Colon (tissue), 2 donors: ENCODE data around the gene DAB1.
"Not testable (repeated sequence)": the region's sequence is repeated elsewhere in the genome, so short reads cannot be mapped to it uniquely, and the experiment has no call there.

Experiments
- FAIRE-seq: peaks from 2 replicates; lab custom pipeline; 2012; peaks lifted over from hg19 to GRCh38; lab: Jason Lieb, UNC
- donor health status: control.
- donor health status: control.

DAB1 gene

DNA sequence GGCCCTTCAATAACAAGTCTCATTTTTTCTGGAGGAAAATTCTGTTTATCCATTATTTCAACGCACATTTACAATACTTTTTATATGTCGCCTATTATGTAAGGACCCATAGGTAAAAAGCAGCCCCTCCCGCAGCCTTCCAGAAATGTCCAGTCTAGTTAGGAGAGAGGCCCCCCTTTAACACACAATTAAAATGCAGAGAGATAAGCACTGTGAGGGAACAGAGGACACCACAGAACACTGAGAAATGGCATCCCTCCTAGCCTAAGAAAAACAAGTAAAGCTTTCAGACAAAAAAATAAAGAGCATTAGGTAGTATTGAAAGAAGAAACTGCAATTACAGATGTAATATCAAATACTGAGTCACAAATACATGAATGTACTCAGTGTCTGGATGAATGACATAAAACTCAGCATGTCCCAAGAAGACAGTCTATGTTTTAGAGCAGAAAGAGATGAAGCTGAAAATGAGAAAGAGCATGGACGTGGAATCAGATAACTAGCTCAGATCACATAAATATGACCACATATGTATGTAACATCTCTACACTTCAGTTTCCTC is 62.9 kb downstream of the DAB1 start:
- FAIRE-seq, result no peak

GRCh38 chr1:57357462-57357861 is 66.4 kb downstream of the DAB1 start:
- FAIRE-seq, result no peak

DNA sequence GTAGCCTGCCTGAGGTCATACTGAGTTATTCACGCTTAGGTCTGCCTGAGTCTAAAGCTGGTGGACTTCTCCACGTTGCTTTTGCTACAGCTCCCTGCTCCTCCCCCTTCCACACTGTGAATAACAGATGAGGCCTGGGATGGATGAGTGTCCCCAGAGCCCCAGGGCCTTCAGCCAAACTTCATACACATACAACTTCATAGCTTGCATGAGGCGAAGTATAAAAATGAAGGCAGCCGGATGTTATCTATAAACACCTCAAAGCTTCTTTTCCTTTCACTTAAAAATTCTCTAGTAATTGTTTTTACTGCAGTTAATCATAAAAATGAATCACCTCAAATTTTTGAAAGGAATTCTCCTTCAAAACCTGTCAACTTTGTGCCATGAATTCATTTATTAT is 70.2 kb downstream of the DAB1 start:
- no peak for FAIRE-seq

- FAIRE-seq, result no peak
Measured at GRCh38 chr1:57350610-57351009, 73.2 kb downstream of the DAB1 start.

DNA sequence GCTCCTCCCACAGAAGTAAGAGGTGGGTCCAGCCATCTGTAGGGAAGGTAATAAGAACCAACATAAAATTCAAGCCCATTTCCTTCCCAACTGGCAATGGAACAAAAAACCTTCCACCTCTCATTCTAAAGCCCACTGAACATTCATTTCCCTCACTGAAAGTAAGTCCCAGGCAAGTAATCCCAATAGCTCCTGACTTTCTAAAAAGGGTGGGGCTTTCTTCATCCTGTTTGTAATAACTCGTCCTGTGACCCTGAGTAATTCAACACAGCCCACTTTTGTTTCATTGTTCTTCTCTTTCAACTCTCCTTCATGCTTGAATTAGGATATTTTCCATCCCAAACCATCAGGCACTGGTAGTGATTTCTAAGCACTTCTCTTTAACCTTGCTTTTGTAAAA is 74.9 kb downstream of the DAB1 start:
- FAIRE-seq, result no peak

DNA sequence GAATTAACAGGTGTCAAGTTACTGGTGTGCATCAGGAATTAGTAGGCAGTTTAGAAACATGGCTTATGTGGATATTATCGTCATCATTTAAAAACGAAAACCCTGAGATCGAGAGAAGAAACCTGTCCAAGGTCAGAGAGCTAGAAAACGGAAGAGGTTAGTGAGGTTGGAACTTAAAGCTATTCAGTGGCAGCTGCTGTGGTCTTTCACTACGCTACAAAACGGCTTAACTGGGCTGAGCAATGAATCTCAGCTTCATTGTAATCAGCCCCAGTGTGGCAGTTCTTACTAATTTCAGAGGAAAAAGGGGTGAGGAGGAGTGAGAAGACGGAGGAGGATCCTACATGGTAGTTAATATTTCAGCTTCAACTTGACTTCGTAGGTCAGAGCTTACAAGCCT is 77.9 kb downstream of the DAB1 start:
- FAIRE-seq, result no peak

DNA sequence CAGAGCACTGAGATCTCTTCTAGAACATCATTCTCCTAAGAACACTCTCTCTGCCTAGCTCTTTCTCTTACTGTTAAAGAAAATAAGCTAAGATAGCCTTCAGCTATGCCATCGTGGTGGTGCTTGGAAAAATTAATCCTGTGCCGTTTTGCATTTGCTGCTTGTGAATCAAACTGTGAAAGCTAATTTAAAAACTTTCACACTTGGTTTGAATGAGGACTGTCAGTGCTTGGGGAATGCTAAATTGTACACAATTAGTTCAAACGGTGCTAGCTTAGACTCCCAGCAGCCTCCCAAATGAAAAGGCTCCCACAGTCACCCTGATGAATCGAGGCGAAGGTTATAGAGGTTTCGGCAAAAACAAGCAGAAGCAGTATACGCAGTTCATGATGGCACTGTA is 79.6 kb downstream of the DAB1 start:
- no peak for FAIRE-seq

DNA sequence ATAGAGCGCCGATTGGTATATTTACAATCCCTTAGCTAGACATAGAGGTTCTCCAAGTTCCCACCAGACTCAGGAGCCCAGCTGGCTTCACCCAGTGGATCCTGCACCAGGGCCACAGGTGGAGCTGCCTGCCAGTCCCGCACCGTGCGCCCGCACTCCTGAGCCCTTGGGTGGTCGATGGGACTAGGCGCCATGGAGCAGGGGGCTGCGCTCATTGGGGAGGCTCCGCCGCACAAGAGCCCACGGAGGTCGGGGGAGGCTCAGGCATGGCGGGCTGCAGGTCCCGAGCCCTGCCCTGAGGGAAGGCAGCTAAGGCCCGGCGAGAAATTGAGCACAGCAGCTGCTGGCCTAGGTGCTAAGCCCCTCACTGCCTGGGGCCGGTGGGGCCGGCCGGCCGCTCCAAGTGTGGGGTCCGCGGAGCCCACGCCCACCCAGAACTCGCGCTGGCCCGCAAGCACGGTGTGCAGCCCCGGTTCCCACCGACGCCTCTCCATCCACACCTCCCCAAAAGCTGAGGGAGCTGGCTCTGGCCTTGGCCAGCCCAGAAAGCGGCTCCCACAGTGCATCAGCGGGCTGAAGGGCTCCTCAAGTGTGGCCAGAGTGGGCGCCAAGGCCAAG is 80.5 kb downstream of the DAB1 start:
- FAIRE-seq, result not testable (repeated sequence)

GRCh38 chr1:57341721-57342120 is 82.1 kb downstream of the DAB1 start:
- FAIRE-seq, result no peak

DNA sequence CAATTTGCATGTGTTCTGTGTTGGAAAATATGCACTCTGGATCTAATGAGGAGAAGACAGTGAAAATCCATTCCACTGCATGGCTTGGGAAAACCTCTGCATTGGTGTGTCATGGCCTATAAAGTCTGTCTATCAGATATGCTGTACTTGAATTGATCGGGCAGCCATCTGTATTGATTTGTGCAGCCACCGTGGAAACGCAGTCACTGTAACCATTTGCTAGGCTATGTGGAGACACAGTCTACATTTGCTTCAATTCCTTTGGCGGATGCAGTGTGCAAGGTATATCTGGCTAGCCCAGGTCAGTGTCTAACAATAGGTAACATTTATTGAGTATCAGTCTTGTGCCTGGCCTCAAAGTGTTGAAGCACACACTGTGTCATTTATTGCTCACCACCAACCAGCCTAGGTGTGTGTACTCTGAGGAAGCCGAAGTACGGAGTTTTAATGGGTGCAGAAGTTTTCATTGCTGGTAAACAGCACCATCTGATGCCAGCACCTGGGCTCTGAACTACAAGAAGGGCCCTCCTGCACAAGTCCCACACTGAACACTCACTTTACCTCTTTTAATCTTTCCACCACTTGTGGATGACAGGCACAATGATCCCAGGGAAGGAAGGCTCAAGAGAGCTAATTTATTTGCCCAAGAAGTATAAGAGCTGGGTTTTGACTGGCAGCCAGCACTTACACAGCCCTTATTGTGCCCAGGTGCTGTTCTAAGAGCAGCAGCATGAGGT is 83.4 kb downstream of the DAB1 start:
- no peak for FAIRE-seq

DNA sequence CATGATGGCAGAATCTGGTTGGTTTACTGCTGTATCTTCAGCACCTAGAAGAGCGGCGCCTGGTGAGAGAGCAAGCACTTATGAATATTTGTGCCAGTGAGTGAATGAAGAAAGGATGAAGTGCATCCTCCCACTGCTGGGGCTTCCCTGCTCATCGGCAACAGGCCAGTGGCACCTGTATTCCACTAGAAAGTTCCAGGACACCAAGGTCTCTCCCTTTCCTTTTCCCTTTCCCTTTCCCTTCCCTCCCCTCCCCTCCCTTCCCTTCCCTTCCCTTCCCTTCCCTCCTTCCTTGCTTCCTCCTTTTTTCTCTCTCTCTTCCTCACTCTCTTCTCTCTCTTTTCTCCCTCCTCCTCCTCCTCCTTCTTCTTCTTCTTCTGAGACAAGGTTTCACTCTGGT is 86.2 kb downstream of the DAB1 start:
- no peak for FAIRE-seq

DNA sequence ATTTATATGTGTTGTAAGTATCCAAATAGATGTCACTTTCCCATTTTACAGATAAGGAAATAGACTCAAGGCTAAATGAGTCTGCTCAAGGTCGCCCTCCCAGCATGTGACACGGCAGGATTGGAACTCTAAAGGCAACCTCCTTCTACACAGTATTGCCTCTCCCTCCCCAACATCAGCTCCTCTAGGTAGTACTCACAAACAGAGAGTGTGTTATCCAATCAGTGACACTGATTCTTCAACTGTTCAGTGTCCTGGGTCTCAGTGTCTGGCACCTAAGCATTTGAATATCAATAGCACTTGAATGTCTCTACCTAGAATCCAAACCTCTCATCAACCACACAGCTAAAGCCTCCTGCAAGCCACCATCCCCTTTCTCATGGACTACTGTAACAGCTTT is 87.1 kb downstream of the DAB1 start:
- no peak for FAIRE-seq

- FAIRE-seq, result no peak
Measured at GRCh38 chr1:57331620-57332019, 92.2 kb downstream of the DAB1 start.

GRCh38 chr1:57329937-57330336 is 93.9 kb downstream of the DAB1 start:
- no peak for FAIRE-seq

- FAIRE-seq, result no peak
Measured at GRCh38 chr1:57329001-57329527, 94.8 kb downstream of the DAB1 start.

DNA sequence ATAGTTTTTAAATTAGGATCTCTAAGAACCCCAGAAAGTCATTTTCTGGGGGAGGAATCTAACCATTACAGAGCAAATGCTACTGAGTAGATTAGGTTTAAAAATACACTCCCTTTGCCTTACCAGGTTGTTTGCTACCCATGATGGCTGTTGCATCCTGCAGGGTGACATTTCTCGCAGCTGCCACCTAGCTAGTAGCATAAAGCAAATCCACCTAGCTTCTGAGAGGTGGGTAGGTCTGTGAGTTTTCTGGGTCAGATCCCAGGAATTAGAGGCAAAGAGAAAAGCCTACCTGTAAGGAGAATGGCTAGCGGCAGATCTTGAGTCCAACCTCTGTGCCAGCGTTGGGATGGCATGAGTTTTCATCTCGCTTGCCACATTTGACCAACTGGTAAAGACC is 95.9 kb downstream of the DAB1 start:
- FAIRE-seq, result no peak

DNA sequence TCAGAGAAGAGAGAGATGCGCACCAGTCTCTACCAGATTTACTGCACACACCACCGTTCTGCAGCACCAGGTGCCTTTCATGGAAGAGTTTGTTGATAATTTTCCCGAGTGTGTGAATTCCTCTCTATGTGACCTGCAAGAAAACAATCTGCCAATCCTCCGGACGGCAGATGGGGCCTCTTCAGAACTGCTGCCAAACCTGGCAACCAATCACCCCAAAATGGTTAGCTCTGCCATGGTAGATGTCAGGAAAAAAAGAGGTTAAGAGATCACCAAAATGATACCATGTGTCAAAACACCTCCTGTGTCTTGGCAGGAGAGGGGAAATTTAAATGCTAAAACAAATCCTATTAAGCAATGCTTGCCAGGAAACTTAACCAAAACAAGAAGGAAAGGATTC is 96.5 kb downstream of the DAB1 start:
- FAIRE-seq, result no peak

- FAIRE-seq, result no peak
Measured at GRCh38 chr1:57325536-57325935, 98.3 kb downstream of the DAB1 start.

- FAIRE-seq, result no peak
Measured at GRCh38 chr1:57325117-57325516, 98.7 kb downstream of the DAB1 start.

DNA sequence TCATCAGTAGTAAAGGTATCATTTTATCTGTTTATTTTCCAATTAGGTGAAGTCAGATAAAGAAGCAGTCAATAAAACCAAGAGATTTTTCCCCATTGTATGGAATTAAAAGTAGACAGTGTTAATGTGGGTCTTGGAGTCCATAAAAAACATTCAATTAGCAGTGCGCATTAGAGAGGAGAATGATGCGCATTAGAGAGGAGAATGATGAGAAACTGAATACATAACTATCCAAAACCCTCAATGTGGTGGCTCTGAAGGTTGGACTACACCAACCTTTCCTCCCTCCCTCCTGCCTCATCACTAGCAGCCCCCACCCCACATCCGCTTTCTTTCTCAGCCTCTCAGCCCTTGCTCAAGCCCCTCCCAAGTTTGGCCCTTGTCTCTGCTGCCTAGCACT is 99.5 kb downstream of the DAB1 start:
- FAIRE-seq, result no peak

DNA sequence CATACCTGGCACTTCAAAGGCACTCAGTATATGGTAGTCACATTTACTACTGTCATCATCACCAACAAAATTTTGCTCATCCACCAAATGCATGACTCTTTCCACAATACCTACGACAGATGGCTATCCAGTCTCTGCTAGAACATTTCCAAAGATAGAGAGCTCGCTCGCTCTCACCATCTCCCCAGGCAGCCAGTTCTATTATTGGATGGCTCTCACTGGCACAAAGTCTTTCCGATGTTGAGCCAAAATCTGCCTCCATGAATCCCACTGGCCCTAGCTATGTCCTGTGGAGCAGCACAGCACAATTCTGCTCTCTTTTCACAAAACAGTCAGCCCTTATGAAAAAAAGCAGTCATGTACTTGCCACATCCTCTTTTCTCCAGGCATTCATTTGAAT is 102.1 kb downstream of the DAB1 start:
- FAIRE-seq, result no peak

- FAIRE-seq, result no peak
Measured at GRCh38 chr1:57319791-57320190, 104.1 kb downstream of the DAB1 start.

GRCh38 chr1:57319165-57319564 is 104.7 kb downstream of the DAB1 start:
- no peak for FAIRE-seq

DNA sequence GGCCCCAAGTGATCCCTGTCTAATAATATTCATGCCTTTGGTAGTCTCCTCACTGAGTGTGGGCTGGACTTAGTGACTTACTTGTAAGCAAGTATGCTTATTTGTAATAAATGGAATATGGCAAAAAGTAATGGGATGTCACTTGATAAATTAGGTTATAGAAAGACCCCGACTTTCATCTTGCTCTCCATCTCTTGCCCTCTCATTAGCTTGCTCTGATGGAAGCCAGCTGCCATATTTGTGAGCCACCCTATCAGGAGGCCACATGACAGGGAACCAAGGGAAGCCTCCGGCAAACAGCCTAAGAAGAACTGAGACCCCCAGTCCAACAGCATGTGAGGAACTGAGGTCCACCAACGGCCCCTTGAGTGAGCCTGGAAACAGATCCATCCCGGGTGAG is 107.0 kb downstream of the DAB1 start:
- no peak for FAIRE-seq
